ENCODE measurements around the gene FAF1. TPM values are rescaled to one million over a fixed set of nuclear protein-coding genes. Genes with fewer than 3 reads are reported as not detected.

The FAF1 gene
- total RNA-seq, 2 donors from 2014 or later, result 60.3 to 66.7 TPM

- Histone ChIP-seq H3K9ac (ENCODE audit: low read depth in 2 of 2, low read length in 2 of 2) (no peak overlapping the region), H3K27ac (no peak overlapping the region), H3K4me1 (no peaks in the 10 kb centered on the region), H3K4me3 (no peak overlapping the region), H3K36me3 (no peaks in the 10 kb centered on the region), H3K9me3 (no peaks in the 10 kb centered on the region), H3K27me3 (no peaks in the 10 kb centered on the region)
- no peak for TF ChIP-seq CTCF (IDR thresholded peaks at IDR 0.05)
- DNase-seq, result no peak
- intact Hi-C loops (cut with DNase I), result loop anchor here (5.0 kb wide), 2 partner anchors 78 to 328 kb away; no protein-coding TSS in a partner anchor
Measured at GRCh38 chr1:50700214-50700613, 259.9 kb downstream of the FAF1 start.

GRCh38 chr1:50699795-50700194 lies 260.3 kb downstream of the FAF1 start:
- no peaks in the 10 kb centered on the region for H3K27me3 ChIP-seq
- no peaks in the 10 kb centered on the region for H3K4me1 ChIP-seq
- H3K9ac ChIP-seq (ENCODE audit: low read depth in 2 of 2, low read length in 2 of 2), result no peak overlapping the region
- no peak for DNase-seq
- no peak overlapping the region for H3K27ac ChIP-seq
- intact Hi-C loops (cut with DNase I), result loop anchor here (5.0 kb wide), 2 partner anchors 77 to 327 kb away; no protein-coding TSS in a partner anchor
- TF ChIP-seq CTCF (IDR thresholded peaks at IDR 0.05), result no peak
- no peaks in the 10 kb centered on the region for H3K36me3 ChIP-seq
- no peak overlapping the region for H3K4me3 ChIP-seq
- H3K9me3 ChIP-seq, result no peaks in the 10 kb centered on the region

- Histone ChIP-seq H3K4me1 (no peaks in the 10 kb centered on the region), H3K4me3 (no peak overlapping the region), H3K9me3 (no peaks in the 10 kb centered on the region), H3K27me3 (no peaks in the 10 kb centered on the region), H3K27ac (no peak overlapping the region), H3K36me3 (no peaks in the 10 kb centered on the region), H3K9ac (ENCODE audit: low read depth in 2 of 2, low read length in 2 of 2) (no peak overlapping the region)
- DNase-seq, result no peak
- TF ChIP-seq CTCF (IDR thresholded peaks at IDR 0.05), result no peak
- intact Hi-C loops (cut with DNase I), result no loop called here
Measured at GRCh38 chr1:50697440-50698421, 262.3 kb downstream of the FAF1 start.

- no peak for DNase-seq
- no peak for TF ChIP-seq CTCF (IDR thresholded peaks at IDR 0.05)
- no peak overlapping the region for H3K27ac ChIP-seq
- no peaks in the 10 kb centered on the region for H3K36me3 ChIP-seq
- no peaks in the 10 kb centered on the region for H3K4me1 ChIP-seq
- H3K9me3 ChIP-seq, result no peaks in the 10 kb centered on the region
- no peak overlapping the region for H3K4me3 ChIP-seq
- intact Hi-C loops (cut with DNase I), result no loop called here
- no peaks in the 10 kb centered on the region for H3K27me3 ChIP-seq
- no peak overlapping the region for H3K9ac ChIP-seq (ENCODE audit: low read depth in 2 of 2, low read length in 2 of 2)
Measured at GRCh38 chr1:50693829-50694228, 266.2 kb downstream of the FAF1 start.

- intact Hi-C loops (cut with DNase I), result no loop called here
Measured at GRCh38 chr1:50684185-50684584, 275.9 kb downstream of the FAF1 start.

More at GRCh38 chr1:50684185-50684584, 275.9 kb downstream of the FAF1 start:
- Histone ChIP-seq H3K4me1 (no peaks in the 10 kb centered on the region), H3K27me3 (no peaks in the 10 kb centered on the region), H3K4me3 (no peak overlapping the region), H3K9ac (ENCODE audit: low read depth in 2 of 2, low read length in 2 of 2) (no peak overlapping the region), H3K36me3 (no peaks in the 10 kb centered on the region), H3K9me3 (no peaks in the 10 kb centered on the region), H3K27ac (no peak overlapping the region)
- TF ChIP-seq CTCF (IDR thresholded peaks at IDR 0.05), result no peak
- no peak for DNase-seq
